ENCODE measurements around the gene CBFA2T2. TPM values are rescaled to one million over a fixed set of nuclear protein-coding genes. Genes with fewer than 3 reads are reported as not detected.

Gene CBFA2T2
- total and polyA plus RNA-seq, 10 of the 15 experiments (the other 5 are each of a cell fraction or from before 2014, with no cell fraction given) = 0.61 to 8.6 (median 5.5) TPM

- 100% methylated on average over 3 of the region's 3 CpGs for WGBS (ENCODE audit: insufficient coverage, insufficient replicate concordance, low lambda C conversion rate, missing lambda C conversion rate)
- ChIA-PET RAD21 (ENCODE audit: unreplicated experiment) (interaction anchor here (1.6 to 2.3 kb wide), 3 partner anchors 21 to 66 kb away, joined by 4 to 15 read pairs (median 14); partner anchors contain the start of gene CBFA2T2), CTCF (interaction anchor here (1.6 kb wide), 1 partner anchor 12 kb away, joined by 5 read pairs; no protein-coding TSS in a partner anchor), POLR2A (interaction anchor here (1.5 kb wide), 1 partner anchor 112 kb away, joined by 3 read pairs; no protein-coding TSS in a partner anchor), SMC1A (ENCODE audit: uncharacterized antibody, unreplicated experiment) (interaction anchor here (1.2 to 1.6 kb wide), 5 partner anchors 14 to 66 kb away, joined by 3 to 9 read pairs (median 7); partner anchors contain the start of gene CBFA2T2)
- peak overlapping the region; percentile 82 for H3K27ac ChIP-seq (ENCODE audit: control insufficient read depth, insufficient read depth)
- H3K9ac ChIP-seq (ENCODE audit: control insufficient read depth, insufficient read depth, low read length) = no peak overlapping the region
- H3K79me2 ChIP-seq (ENCODE audit: control insufficient read depth, insufficient read depth, low read length) = no peaks in the 10 kb centered on the region; the same call in 1 of the 2 replicates
- BruUV-seq (replicated peaks) = no TSS peak
- no peak overlapping the region; the same call in 1 of the 2 replicates for H2AFZ ChIP-seq (ENCODE audit: control insufficient read depth, low read depth, low read length)
- no peaks in the 10 kb centered on the region for H4K20me1 ChIP-seq (ENCODE audit: control insufficient read depth, insufficient read depth)
- no peaks in the 10 kb centered on the region; a peak in 1 of 4 replicates for H3K36me3 ChIP-seq (ENCODE audit: control insufficient read depth in 2 of 2, insufficient read depth in 2 of 2, low read length in 1 of 2)
- peaks cover 15% of the 10 kb centered on the region for H3K4me1 ChIP-seq (ENCODE audit: control insufficient read depth, insufficient read depth, low read length)
- ATAC-seq = no peak
- FAIRE-seq = no peak
- no peak overlapping the region for H3K4me2 ChIP-seq (ENCODE audit: control insufficient read depth, insufficient read depth)
- no peak overlapping the region for H3K4me3 ChIP-seq
- H3K27me3 ChIP-seq (replicated peaks in 1 of 2; ENCODE audit: control insufficient read depth in 2 of 2, insufficient read depth in 2 of 2, low read length in 1 of 2) = no peaks in the 10 kb centered on the region
- H3K9me3 ChIP-seq (replicated peaks; ENCODE audit: control insufficient read depth, insufficient read depth, low read length) = no peaks in the 10 kb centered on the region; the same call in 2 of the 3 replicates
- intact Hi-C loops (cut with micrococcal nuclease; ENCODE audit: unreplicated experiment) (no loop called here), in situ Hi-C loops (cut with MboI) (no loop called here)
- no peak for DNase-seq (ENCODE audit: low read depth, low spot score)
- TF ChIP-seq FOXM1 (IDR thresholded peaks at IDR 0.05; ENCODE audit: low read depth, low read length) = no peak
Observed at GRCh38 chr20:33555755-33556154, 65.9 kb downstream of the CBFA2T2 start.

GRCh38 chr20:33556246-33556645 lies 66.3 kb downstream of the CBFA2T2 start:
- DNase-seq (ENCODE audit: low read depth, low spot score) (no peak), FAIRE-seq (no peak), ATAC-seq (no peak)
- H2AFZ ChIP-seq (ENCODE audit: control insufficient read depth, low read depth, low read length) = no peak overlapping the region
- no peak overlapping the region for H3K9ac ChIP-seq (ENCODE audit: control insufficient read depth, insufficient read depth, low read length)
- no peak overlapping the region for H3K4me2 ChIP-seq (ENCODE audit: control insufficient read depth, insufficient read depth)
- no peak overlapping the region for H3K4me3 ChIP-seq
- in situ Hi-C loops (cut with MboI) (no loop called here), intact Hi-C loops (cut with micrococcal nuclease; ENCODE audit: unreplicated experiment) (no loop called here)
- POLR2A ChIA-PET = interaction anchor here (1.5 kb wide), 1 partner anchor 111 kb away, joined by 3 read pairs; no protein-coding TSS in a partner anchor
- no peaks in the 10 kb centered on the region for H3K27me3 ChIP-seq (replicated peaks in 1 of 2; ENCODE audit: control insufficient read depth in 2 of 2, insufficient read depth in 2 of 2, low read length in 1 of 2)
- no peaks in the 10 kb centered on the region; the same call in 1 of the 2 replicates for H3K79me2 ChIP-seq (ENCODE audit: control insufficient read depth, insufficient read depth, low read length)
- H3K4me1 ChIP-seq (ENCODE audit: control insufficient read depth, insufficient read depth, low read length) = peaks cover 15% of the 10 kb centered on the region
- no TSS peak for BruUV-seq (replicated peaks)
- no peaks in the 10 kb centered on the region; the same call in 2 of the 3 replicates for H3K9me3 ChIP-seq (replicated peaks; ENCODE audit: control insufficient read depth, insufficient read depth, low read length)
- H3K27ac ChIP-seq (ENCODE audit: control insufficient read depth, insufficient read depth) = no peak overlapping the region
- CTCF ChIA-PET = no interaction called here
- H4K20me1 ChIP-seq (ENCODE audit: control insufficient read depth, insufficient read depth) = no peaks in the 10 kb centered on the region
- RAD21 ChIA-PET (ENCODE audit: unreplicated experiment) = interaction anchor here (1.6 to 2.3 kb wide), 3 partner anchors 20 to 66 kb away, joined by 4 to 15 read pairs (median 14); partner anchors contain the start of gene CBFA2T2
- WGBS (ENCODE audit: insufficient coverage, insufficient replicate concordance, low lambda C conversion rate, missing lambda C conversion rate) = 93% methylated on average over 3 of the region's 3 CpGs
- H3K36me3 ChIP-seq (ENCODE audit: control insufficient read depth in 2 of 2, insufficient read depth in 2 of 2, low read length in 1 of 2) = no peaks in the 10 kb centered on the region; a peak in 1 of 4 replicates
- SMC1A ChIA-PET (ENCODE audit: uncharacterized antibody, unreplicated experiment) = no interaction called here
- TF ChIP-seq YY1 (IDR thresholded peaks at IDR 0.05; ENCODE audit: low read depth, low read length) (no peak), CBX5 (IDR thresholded peaks at IDR 0.05; ENCODE audit: low read depth) (no peak), ATF3 (IDR thresholded peaks at IDR 0.05; ENCODE audit: borderline replicate concordance, extremely low read depth, low read depth, low read length) (no peak), RELB (IDR thresholded peaks at IDR 0.05; ENCODE audit: low read depth) (no peak), TCF7 (IDR thresholded peaks at IDR 0.05; ENCODE audit: borderline replicate concordance) (no peak), CEBPB (IDR thresholded peaks at IDR 0.05; ENCODE audit: borderline replicate concordance in 1 of 2, low read depth in 2 of 2, low read length in 2 of 2) (no peak), NFXL1 (IDR thresholded peaks at IDR 0.05; ENCODE audit: borderline replicate concordance) (no peak), EZH2 (IDR thresholded peaks at IDR 0.05; ENCODE audit: borderline replicate concordance, control insufficient read depth, low read depth, low read length) (no peak), FOXK2 (IDR thresholded peaks at IDR 0.05) (no peak), ESRRA (IDR thresholded peaks at IDR 0.05; ENCODE audit: low read length) (no peak), RFX5 (IDR thresholded peaks at IDR 0.05; ENCODE audit: low read depth, low read length) (no peak), SUPT20H (IDR thresholded peaks at IDR 0.05; ENCODE audit: borderline replicate concordance, control insufficient read depth, low read depth, low read length) (no peak), NRF1 (conservative IDR thresholded peaks at IDR 0.05; ENCODE audit: low read depth, low read length) (no peak), TAF1 (IDR thresholded peaks at IDR 0.05; ENCODE audit: borderline replicate concordance, low read depth, low read length) (no peak)
